KOPT-K1 (cell line): ENCODE measurements around the gene PLPPR3.
"Not testable (repeated sequence)": the region's sequence is repeated elsewhere in the genome, so short reads cannot be mapped to it uniquely, and the experiment has no call there.

Experiments used
- H3K27ac ChIP-seq: fragments of 200-600 bp; sonication (generic); 2 replicates; pipeline ENCODE4 v1.5.1; 2016; ENCODE audit warnings: antibody characterized with exemption, mild to moderate bottlenecking, low read depth, low read length; ENCODE audit not compliant: poor library complexity, severe bottlenecking
- H3K36me3 ChIP-seq: fragments of 200-600 bp; sonication (generic); 2 replicates; pipeline ENCODE4 v1.5.1; 2017; ENCODE audit warnings: antibody characterized with exemption, mild to moderate bottlenecking, low read length, moderate library complexity; ENCODE audit not compliant: insufficient read depth
- H3K9me3 ChIP-seq: fragments of 200-600 bp; sonication (generic); 2 replicates; pipeline ENCODE4 v1.5.1; 2017; ENCODE audit warnings: antibody characterized with exemption, low read length, mild to moderate bottlenecking; ENCODE audit not compliant: insufficient read depth, poor library complexity, severe bottlenecking

PLPPR3 gene

GRCh38 chr19:825897-826644, 4.3 kb upstream of the PLPPR3 start:
- Histone ChIP-seq H3K9me3 (no peaks in the 10 kb centered on the region), H3K27ac (no peak overlapping the region), H3K36me3 (no peaks in the 10 kb centered on the region)

- Histone ChIP-seq H3K27ac (no peak overlapping the region), H3K36me3 (no peaks in the 10 kb centered on the region), H3K9me3 (no peaks in the 10 kb centered on the region)
Observed at GRCh38 chr19:824885-825284, 3.1 kb upstream of the PLPPR3 start.

- Histone ChIP-seq H3K27ac (no peak overlapping the region), H3K9me3 (no peaks in the 10 kb centered on the region), H3K36me3 (no peaks in the 10 kb centered on the region)
Observed at GRCh38 chr19:823565-824121, 1.9 kb upstream of the PLPPR3 start.

GRCh38 chr19:821231-821824, 427 bp downstream of the PLPPR3 start:
- Histone ChIP-seq H3K36me3 (peaks cover 4% of the 10 kb centered on the region; the same call in 1 of the 2 replicates), H3K27ac (no peak overlapping the region)

GRCh38 chr19:820212-820611, 1.5 kb downstream of the PLPPR3 start:
- not testable (repeated sequence) for H3K27ac ChIP-seq, H3K9me3 ChIP-seq
- H3K36me3 ChIP-seq = peaks cover 12% of the 10 kb centered on the region; the same call in 1 of the 2 replicates

More at GRCh38 chr19:821231-821824, 427 bp downstream of the PLPPR3 start:
- H3K9me3 ChIP-seq = no peaks in the 10 kb centered on the region

GRCh38 chr19:816500-816857, 5.3 kb downstream of the PLPPR3 start:
- Histone ChIP-seq H3K9me3 (no peaks in the 10 kb centered on the region), H3K27ac (no peak overlapping the region), H3K36me3 (peaks cover 39% of the 10 kb centered on the region)

- Histone ChIP-seq H3K36me3 (peaks cover 45% of the 10 kb centered on the region), H3K9me3 (no peaks in the 10 kb centered on the region), H3K27ac (no peak overlapping the region)
Observed at GRCh38 chr19:815775-816499, 5.8 kb downstream of the PLPPR3 start.

- Histone ChIP-seq H3K27ac (no peak overlapping the region), H3K9me3 (no peaks in the 10 kb centered on the region), H3K36me3 (peaks cover 52% of the 10 kb centered on the region)
Observed at GRCh38 chr19:815079-815774, 6.5 kb downstream of the PLPPR3 start.

GRCh38 chr19:814152-815078, 7.3 kb downstream of the PLPPR3 start:
- Histone ChIP-seq H3K36me3 (peaks cover 60% of the 10 kb centered on the region), H3K27ac (no peak overlapping the region), H3K9me3 (no peaks in the 10 kb centered on the region)

GRCh38 chr19:813219-814151, 8.3 kb downstream of the PLPPR3 start:
- Histone ChIP-seq H3K27ac (no peak overlapping the region), H3K36me3 (peaks cover 69% of the 10 kb centered on the region), H3K9me3 (no peaks in the 10 kb centered on the region)

GRCh38 chr19:812747-813218, 9.0 kb downstream of the PLPPR3 start:
- Histone ChIP-seq H3K36me3 (peaks cover 76% of the 10 kb centered on the region), H3K27ac (no peak overlapping the region), H3K9me3 (no peaks in the 10 kb centered on the region)

GRCh38 chr19:812049-812746, 9.6 kb downstream of the PLPPR3 start:
- Histone ChIP-seq H3K9me3 (no peaks in the 10 kb centered on the region), H3K27ac (no peak overlapping the region), H3K36me3 (peaks cover 82% of the 10 kb centered on the region)
